NAMALWA (cell line): ENCODE measurements around the gene CIB4.

Source experiments
- DNase-seq: peaks from one replicate; pipeline ENCODE4 v3.0.0-alpha.2; 2015; ENCODE audit warnings: low spot score

The CIB4 gene

GRCh38 chr2:26621469-26622199 lies 19.5 kb downstream of the CIB4 start:
- DNase-seq: no peak

- no peak for DNase-seq
Measured at GRCh38 chr2:26620031-26620605, 21.0 kb downstream of the CIB4 start.

- no peak for DNase-seq
Measured at GRCh38 chr2:26619521-26619951, 21.6 kb downstream of the CIB4 start.

- no peak for DNase-seq
Measured at GRCh38 chr2:26619096-26619495, 22.1 kb downstream of the CIB4 start.

GRCh38 chr2:26618611-26619010 lies 22.6 kb downstream of the CIB4 start:
- no peak for DNase-seq

GRCh38 chr2:26617588-26618083 lies 23.5 kb downstream of the CIB4 start:
- DNase-seq: no peak

GRCh38 chr2:26616706-26617587 lies 24.2 kb downstream of the CIB4 start:
- DNase-seq: no peak

- DNase-seq: no peak
Measured at GRCh38 chr2:26615860-26616705, 25.1 kb downstream of the CIB4 start.

- DNase-seq: peak; percentile 39
Measured at GRCh38 chr2:26615336-26615859, 25.8 kb downstream of the CIB4 start.

- DNase-seq: no peak
Measured at GRCh38 chr2:26614216-26615138, 26.7 kb downstream of the CIB4 start.

GRCh38 chr2:26613241-26614215 lies 27.6 kb downstream of the CIB4 start:
- no peak for DNase-seq

GRCh38 chr2:26612522-26613240 lies 28.5 kb downstream of the CIB4 start:
- DNase-seq: no peak

- no peak for DNase-seq
Measured at GRCh38 chr2:26612034-26612433, 29.1 kb downstream of the CIB4 start.

GRCh38 chr2:26610504-26611335 lies 30.4 kb downstream of the CIB4 start:
- no peak for DNase-seq

- peak; percentile 32 for DNase-seq
Measured at GRCh38 chr2:26609839-26610277, 31.3 kb downstream of the CIB4 start.

GRCh38 chr2:26609205-26609631 lies 31.9 kb downstream of the CIB4 start:
- DNase-seq: no peak

- no peak for DNase-seq
Measured at GRCh38 chr2:26608557-26608956, 32.6 kb downstream of the CIB4 start.
